GM19193 (cell line): Measurements from ENCODE around the gene ADARB2.

Source experiments
- POLR2A ChIP-seq: IDR thresholded peaks from 4 replicates; pipeline ENCODE4 v1.6.1; 2011; ENCODE audit not compliant: insufficient read depth, insufficient read length; ENCODE audit errors: extremely low read depth

ADARB2 gene

DNA sequence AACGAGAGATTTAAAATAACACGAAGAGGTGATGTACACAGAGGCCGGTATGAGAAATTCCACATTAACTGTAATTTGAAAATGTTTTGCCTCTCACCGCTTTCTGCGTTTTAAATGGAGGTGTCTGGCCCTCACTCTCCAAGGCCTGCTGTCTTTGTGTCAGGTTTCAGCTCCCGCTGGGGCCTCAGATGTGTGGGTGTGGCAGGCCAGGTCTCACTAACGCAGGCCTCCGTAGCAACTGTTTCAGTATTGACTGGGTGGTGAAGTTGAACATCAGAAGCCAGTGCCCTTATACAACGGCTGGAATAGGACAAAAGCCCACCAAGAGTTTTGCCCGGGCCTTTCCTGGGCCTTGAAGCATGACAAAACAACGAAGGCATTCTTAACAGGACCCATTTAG, 303.1 kb downstream of the ADARB2 start:
- TF ChIP-seq POLR2A = no peak

DNA sequence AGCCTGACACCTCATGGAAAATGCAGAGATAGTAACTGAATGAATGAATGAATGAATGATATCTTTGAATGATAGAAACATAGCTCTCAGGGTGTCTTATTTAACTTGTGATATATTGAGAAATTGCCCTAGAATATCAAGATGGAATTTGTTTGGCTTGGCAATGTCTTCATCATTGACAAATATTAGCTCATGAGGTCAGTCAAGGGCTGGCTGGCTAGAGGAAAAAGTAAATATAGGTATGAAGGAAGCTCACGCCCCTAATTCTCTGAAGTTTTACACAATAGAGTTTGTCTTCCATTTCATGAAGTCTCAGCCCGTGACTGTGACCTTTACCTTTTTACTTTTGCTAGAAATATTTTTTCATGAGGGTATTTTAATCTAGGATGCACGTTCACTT, 305.2 kb downstream of the ADARB2 start:
- no peak for TF ChIP-seq POLR2A

DNA sequence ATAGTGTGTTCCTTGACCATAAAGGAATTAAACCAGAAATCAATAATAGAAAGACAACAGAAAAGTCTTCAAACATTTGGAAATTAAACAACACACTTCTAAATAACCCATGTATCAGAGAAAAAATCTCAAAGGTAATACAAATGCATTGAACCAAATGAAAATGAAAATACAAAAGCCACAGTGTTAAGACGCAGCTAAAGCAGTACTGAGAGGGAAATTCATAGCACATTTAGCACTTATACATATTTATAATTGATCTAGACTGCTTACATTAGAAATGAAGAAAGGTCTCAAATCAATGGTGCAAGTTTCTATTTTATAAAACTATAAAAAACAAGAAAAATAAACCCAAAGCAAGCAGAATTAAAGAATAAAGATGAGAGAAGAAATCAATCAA, 306.1 kb downstream of the ADARB2 start:
- no peak for TF ChIP-seq POLR2A

DNA sequence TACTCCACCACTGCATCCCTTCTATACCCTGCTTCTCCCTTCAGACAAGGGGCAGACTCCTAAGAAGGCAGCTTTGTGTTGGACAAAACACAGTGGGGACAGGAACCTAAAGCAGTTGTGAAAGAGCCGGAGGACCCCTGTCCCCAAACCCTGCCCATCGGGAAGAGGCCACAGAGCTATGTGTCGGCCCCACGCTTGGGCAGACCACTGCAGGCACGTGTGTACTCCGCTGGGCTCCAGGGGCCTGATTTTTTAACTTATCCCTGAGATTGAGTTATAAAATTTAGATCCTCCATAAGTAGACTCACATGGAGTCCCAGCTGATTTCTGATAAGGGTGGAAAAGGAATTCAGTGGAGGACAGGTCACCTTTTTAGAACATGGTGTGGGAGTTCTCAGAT, 310.5 kb downstream of the ADARB2 start:
- TF ChIP-seq POLR2A = no peak

DNA sequence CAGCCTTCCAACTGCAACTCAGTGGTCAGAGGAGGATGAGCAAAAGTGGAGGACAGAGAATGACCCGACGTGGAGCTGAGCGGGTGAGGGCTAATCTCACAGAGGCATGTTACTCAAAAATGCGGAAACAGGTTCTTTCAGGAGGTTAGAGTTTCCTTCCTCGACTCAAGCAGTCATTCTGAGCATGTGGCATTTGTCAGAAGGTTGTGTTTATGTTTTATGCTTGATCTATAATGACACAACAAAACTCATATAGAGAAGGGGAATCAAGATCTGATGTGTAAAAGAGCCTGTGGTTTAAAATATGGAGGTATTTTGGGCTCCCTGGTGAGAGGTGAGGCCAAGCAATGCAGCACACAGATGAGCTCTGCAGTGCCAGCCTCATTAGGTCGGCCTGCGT, 311.4 kb downstream of the ADARB2 start:
- no peak for TF ChIP-seq POLR2A

DNA sequence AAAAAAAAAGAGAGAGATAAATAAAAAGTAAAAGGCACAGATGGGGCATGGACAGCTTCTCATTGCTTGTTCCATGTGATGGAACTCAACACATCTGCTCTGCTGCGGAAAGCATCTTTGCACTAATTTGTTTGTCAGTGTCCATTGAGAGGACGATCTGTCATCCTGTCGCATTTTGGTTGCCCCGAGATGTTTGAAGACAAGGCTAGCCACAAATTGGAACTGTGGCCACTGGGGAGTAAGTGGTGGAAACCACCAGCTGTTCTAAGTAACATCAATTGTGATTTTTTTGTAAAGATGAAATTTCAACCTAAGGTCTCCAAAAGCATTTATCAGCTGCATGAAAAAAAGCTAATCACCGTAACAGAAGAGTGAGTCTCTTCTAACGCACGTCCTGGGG, 312.7 kb downstream of the ADARB2 start:
- no peak for TF ChIP-seq POLR2A

DNA sequence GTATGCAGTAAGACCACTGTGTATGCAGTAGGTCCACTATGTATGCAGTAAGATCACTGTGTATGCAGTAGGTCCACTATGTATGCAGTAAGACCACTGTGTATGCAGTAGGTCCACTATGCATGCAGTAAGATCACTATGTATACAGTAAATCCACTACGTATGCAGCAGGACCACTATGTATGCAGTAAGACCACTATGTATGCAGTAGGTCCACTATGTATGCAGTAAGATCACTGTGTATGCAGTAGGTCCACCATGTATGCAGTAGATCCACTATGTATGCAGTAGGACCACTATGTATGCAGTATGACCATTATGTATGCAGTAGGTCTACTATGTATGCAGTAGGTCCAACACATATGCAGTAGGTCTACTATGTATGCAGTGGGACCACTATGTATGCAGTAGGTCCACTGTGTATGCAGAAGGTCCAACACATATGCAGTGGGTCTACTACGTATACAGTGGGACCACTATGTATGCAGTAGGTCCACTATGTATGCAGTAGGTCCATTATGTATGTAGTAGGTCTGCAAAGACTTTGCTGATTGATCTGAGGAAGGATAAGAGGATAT, 313.6 kb downstream of the ADARB2 start:
- TF ChIP-seq POLR2A = no peak

DNA sequence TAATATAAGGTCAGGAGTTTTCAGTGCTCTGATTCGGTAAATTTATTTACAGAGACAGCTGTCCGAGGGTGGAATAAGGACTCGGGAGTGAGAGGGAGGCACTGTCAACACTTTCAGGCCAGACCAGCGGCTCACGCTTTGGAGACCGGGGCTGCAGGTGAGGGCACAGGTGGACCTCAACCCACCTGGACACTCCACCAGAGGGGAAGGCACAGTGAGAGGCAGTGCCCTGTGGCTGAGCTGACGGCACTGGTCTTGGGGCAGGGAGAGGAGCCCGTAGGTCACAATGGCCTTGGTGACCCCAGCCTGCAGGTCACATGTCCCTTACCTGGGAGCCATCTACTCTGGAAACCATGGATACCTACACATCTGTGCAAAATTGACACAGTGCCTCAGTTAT, 315.1 kb downstream of the ADARB2 start:
- no peak for TF ChIP-seq POLR2A

DNA sequence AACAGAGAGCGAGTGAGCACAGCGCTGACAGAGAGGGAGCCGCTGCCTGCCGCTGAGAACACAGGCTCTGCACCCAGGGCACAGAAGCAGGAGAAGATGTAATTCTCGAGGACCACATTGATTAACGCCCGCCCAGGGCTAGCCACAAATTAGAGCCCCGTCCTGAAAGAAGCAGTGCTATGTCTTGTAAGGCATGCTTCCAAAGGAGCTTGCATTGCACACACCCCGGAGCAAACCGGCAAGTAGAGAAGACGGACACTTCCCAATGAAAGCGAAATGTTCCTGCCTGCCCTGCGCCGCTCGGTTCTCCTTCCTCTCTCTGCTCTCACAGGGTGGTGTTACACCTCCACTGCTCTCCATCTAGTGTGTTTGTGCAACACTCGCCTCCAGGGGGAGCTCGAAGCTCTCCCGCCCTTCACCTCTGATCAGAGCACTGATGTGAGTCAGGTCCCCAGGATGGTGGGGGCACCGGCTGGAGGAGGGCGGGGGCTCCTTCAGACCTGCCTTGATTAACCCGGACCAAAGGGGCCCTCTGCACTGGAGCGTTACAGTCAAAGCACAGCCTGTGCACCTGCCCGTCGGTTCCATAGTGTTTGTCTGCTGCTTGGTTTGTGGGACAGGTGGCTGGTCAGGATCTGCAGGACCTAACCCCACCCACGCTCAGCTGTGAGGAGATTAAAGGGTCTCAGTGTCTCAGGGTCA, 316.5 kb downstream of the ADARB2 start:
- no peak for TF ChIP-seq POLR2A

DNA sequence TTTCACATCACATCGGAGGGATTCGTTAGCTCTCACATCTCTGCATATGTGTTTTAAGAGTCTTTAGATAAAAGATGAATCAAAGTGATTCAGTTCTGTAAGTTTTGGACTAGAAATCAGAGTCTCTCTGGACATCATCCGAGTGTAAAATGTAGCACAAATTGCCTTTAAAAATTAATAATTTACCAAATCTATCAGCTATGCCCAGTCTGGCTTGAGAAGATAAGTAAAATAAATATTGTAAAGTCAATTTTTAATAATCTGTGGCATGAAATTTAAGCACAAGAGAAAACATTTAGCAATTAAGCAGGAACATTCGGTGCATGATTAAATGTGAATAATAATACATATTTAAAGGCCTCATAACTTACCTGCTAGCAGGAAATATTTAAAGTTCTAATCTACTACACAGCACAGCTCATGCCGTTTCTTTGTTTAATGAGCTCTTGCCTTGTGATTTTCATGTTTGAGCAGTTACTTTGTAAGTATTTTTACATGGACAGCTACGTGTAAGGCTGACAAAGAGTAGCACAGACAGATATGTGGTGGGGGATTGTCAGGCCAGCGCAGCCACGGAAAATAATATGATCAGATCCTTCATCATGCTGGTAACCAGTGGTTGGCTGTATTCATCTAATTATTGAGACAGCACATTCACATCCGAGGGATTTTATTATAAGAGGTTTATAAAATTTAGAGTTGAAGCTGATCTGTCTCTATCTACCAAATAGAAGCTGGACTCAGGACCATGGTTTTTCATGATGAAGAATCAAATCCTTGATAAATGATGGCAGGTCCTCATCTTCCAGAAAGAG, 317.3 kb downstream of the ADARB2 start:
- no peak for TF ChIP-seq POLR2A

DNA sequence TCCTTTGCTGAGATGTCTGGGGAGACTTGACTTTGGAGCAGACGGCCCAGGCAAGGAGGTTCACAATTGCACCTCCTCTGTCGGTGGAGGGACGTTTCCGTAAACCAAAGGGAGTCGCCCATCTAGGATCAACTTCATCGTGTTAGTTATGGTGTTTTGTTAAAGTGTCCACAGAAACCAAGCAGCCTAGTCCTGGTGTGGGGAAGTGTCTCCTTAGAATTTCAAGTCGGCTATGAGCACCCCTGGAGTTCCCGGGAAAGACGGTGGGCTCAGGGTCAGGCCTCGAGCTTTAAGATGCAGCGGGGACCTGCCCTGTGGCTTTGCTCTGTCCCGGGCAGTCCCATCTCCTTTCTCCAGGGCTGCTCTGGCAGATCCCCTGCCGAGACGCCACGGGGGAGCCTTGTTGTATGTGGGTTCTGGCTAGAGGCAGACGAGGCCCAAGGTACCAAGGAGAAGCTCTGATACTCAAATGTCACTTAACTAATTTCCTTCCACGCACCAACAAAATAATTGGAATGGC, 319.2 kb downstream of the ADARB2 start:
- TF ChIP-seq POLR2A = no peak

DNA sequence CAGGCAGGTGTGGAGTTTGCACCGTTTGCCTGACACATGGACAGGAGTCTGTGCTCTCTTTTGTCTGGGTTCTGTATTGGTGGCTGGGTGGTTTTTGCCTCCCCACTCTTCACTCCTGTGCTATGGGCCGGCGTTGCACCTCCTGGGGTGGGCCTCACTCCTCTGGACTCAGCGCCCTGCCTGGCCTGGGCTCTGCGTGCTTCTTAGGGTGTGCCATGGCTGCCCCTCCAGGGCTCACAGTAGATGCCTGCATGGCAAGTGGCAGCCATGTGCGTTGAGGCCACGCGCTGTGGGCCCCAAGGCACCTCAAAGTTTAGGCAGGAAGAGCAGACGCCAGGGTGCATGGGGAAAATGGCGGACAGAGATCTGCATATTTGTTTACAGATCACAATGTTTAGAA, 319.8 kb downstream of the ADARB2 start:
- no peak for TF ChIP-seq POLR2A

DNA sequence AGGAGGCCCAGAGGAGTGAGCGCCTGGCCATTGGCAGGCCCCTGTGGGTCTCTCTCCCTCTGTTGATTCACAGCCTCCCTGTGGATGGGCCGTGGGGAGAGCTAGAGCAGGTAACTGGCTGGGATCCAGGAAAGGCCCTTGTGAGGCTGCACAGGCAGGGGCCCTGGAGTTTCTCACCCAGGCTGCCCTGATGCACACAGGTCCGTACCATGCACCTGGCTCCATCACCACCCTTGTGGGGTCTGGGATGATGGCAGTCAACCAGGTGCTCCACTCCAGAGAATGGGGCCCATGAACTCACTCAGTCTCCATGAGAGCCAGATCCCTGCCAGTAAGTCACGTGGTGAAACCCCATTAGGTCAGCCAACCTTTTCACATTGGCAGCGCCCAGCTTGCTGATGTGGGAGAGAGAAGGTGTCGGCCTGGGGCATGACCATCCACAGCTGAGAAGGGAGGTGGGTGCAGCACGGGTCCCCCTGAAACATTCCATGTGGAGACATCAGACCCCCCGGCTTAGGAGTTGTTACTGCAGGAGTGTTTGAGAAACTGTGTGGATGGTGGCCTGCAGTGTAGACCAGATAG, 320.8 kb downstream of the ADARB2 start:
- no peak for TF ChIP-seq POLR2A

DNA sequence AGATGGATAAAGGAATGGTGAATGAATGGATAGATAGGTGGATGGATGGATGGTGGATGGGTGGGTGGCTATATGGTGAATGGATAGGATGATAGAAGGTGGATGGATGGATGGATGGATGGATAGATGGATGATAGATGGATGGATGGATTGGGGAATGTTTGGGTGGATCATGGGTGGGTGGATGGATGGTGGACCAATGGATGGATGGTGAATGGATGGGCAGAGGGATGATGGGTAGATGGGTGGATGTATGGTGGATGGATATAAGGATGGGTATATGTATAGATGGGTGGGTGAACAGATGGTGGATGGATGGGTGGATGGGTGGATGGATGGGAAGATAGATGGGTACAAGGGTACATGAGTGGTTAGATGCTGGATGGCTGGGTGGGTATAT, 322.4 kb downstream of the ADARB2 start:
- no peak for TF ChIP-seq POLR2A

DNA sequence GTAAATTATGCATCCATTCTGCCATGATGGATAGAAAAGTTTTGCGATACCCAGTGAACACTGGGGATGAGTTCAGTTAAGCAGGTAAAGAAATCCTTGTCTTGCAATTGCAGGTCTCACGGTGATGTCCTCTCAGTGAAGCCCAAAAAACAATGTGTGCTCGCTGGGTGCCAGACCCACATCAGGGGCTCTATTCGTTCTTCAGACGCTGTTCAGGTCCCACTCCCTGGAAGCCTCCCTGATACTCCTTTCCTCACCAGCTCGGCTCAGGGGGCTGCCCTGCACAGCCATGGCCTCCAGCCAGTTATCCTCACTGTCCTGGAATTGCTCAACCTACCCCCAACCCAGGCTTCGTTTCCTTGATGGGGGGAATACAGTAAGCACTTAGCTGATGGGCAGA, 323.5 kb downstream of the ADARB2 start:
- TF ChIP-seq POLR2A = no peak

DNA sequence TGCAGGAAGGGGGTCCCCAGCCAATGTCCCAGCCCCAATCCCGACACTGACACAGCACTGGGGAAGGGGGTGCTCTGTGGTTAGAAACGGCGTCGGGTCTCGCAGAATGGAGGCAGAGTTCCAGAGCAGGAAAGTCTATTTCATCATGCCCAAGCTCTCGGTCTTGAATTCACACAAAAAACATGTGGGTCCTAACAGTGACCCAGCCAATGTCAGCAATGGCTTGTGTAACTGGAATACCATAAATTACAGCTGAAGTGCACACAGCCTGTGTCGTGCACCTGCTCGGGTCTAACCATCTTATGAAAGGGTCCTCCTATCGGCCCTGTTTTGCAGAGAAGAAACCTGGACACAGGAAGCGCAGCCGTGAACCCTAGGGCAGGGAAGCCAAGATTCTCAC, 324.1 kb downstream of the ADARB2 start:
- TF ChIP-seq POLR2A = no peak

DNA sequence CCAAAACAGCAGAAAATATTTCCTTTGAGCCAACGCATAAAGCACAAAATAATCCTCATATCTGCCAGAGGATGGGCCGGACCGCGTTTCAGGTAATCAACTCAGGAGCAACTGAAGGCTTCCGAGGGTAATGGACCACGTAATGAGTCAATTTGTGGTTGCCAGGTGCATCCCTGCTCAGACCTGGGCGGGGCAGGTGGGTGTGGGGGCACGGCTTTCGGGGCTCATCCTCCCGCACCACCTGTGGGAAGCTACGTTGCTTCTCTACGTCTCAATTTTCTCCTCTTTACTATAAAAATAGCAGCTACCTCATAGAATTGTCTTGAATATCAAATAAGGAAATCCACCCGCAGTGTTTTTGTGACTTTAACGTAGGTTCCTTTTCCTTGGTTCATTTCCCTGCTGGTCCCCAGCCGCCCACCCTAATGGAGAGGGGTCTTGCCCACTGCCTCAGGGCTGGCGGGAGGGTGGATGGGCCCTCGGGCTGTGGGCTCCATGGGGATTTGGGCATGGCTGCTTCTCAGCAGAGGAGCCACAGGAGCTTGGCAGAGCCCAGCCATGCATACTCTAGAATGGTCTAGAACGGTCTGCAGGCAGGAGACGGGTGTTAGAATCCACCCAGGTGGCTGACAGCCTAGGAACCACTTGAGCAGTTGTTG, 324.7 kb downstream of the ADARB2 start:
- no peak for TF ChIP-seq POLR2A
